Left forelimb (tissue), 1 donor: Measurements from ENCODE around the gene EEFSEC.

Source experiments
- DNase-seq: peaks from one replicate; pipeline ENCODE4 v3.0.0-alpha.2; 2018; ENCODE audit warnings: low spot score

Gene EEFSEC

DNA sequence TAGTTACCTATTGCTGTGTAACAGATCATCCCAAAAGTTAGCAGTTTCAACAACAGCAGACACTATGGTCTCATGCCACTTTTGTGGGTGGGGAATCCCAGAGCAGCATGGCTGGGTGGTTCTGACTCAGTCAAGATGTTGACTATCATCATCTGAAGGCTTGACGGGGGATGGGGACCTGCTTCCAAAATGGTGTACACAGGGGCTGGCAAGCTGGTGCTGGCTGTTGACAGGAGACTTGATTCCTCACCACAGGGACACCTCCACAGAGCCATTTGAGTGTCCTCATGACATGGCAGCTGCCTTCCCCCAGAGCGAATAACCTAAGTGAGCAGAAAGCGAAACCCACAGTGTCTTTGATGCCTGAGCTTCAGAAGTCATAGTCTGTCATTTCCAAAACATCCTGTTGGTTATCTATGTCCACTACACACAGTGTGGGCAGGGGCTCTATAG lies 294.3 kb downstream of the EEFSEC start:
- DNase-seq: no peak

GRCh38 chr3:128448491-128448890 lies 295.2 kb downstream of the EEFSEC start:
- DNase-seq: no peak

DNA sequence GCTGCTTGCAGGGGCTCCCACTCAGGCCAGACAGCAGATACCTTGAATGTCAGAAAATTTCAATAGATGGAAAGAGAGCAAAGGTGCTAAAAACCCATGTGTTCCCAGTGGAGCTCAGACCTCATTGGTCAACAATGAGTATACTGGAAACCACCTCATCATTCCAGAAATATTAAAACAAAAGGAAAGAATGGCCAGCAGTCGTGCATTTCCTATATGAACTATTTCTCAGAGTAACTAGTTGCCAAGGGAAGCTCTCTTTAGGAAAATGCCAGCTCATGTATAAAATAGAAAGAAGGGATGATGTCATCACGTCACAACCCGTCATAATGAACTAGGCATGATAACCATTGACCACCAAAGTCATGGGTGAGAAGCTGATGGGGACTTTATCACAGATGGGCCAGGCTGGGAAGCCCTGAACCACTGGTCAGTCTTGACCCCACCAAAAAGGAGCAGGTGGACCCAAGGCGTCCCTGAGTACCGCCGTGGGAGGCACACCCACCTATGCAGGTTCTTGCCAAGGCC lies 295.9 kb downstream of the EEFSEC start:
- no peak for DNase-seq

DNA sequence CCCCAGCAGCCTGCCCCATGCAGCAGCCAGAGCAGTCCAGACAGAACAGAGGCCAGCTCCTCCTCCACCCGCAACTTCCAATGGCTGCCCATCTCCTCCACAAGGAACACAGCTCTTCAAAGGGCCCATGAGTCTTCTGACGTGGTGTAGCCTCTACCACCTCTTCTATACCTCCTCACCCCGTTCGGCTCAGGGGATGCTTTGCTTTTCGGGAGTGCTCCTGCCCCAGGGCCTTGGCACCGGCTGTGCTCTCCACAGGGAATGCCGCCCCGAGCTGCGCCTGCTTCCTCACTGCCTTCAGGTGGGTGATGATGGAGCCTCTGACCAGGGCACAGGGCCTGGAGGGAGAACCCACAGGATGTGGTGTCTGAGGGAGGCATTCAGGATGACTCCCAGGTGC lies 298.8 kb downstream of the EEFSEC start:
- no peak for DNase-seq

DNA sequence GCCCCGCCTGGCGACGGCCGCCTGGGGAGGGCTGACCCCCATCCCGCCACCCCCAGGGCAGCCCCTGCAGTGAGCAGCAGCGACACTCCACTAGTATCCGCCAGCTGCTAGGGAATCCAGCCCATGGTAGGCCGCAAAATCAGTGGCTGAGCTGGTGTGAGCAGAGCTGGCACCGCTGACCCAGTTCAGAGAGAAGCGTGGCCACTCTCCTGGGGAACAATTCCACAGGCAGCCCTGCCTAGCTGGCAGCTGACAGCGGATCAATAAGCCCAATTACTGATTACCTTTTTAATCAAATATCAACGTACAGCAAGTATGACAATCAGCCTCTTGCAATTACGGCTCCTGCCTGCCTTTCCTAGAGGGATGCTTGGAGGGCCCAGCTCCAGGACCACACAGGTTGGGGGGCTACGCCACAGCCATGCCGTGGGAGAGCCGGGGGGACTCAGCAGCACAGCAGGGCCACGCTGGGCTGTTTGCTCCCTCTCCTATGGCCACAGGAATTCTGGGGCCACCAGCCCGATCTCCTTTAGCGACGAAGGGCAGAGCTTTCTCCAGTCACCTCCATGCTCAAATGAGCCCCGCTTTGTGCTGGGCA lies 299.5 kb downstream of the EEFSEC start:
- DNase-seq: no peak

GRCh38 chr3:128453501-128454309 lies 300.4 kb downstream of the EEFSEC start:
- no peak for DNase-seq

DNA sequence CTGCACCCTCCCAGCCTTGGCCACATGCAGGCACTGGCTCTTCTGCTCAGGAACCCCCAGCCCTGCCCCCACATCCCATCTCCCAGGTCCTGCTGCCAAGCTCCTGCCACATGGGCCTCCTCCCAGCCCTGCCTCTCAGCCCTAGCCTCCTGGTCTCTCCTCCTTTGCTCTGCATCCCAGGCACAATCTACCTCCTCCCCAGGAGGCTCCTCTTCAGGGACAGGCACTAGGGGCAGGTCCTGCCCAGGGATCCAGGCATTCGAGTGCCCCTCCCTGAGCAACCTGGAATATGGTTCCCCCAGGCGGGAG lies 301.0 kb downstream of the EEFSEC start:
- DNase-seq: no peak

GRCh38 chr3:128455116-128455515 lies 301.8 kb downstream of the EEFSEC start:
- DNase-seq: no peak

- no peak for DNase-seq
Observed at GRCh38 chr3:128455786-128456748, 302.8 kb downstream of the EEFSEC start.

GRCh38 chr3:128456776-128457715 lies 303.8 kb downstream of the EEFSEC start:
- no peak for DNase-seq

DNA sequence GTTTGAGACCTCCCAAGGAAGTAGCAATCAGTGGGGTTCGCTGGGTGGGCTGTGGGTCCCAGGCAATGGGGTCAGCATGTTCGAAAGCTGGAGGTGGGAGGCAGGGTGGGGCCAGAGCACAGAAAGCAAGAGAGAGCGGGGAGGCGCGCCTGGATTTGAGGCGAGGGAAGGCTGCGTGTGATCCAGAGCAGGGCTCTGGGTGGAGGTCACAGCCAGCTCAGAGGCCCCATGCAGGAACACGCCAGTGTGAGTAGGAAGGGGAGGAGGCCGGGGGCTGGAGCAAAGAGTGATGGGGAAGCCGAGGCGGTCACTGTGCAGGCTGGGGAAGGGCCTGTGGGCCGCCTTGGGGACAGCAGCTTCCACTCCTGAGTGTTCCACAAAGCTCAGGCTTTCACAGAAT lies 304.7 kb downstream of the EEFSEC start:
- no peak for DNase-seq
